ENCODE data around the gene XPO1. TPM values are rescaled to one million over a fixed set of nuclear protein-coding genes. Genes with fewer than 3 reads are reported as not detected.
A peak's percentile ranks its signal among the peaks of the same experiment; 100 is the strongest.
"Not testable (repeated sequence)": the region's sequence is repeated elsewhere in the genome, so short reads cannot be mapped to it uniquely, and the experiment has no call there.

The XPO1 gene
- total RNA-seq, 2 donors from 2014 or later, result 158 to 220 TPM

GRCh38 chr2:61450144-61450543, 88.0 kb downstream of the XPO1 start:
- DNase-seq (ENCODE audit: low spot score) (no peak), ATAC-seq (peak; percentile 61 to 73)
- no peaks in the 10 kb centered on the region for H3K36me3 Mint-ChIP-seq
- peak overlapping the region in 1 of 2 donors; percentile 65 for H3K27ac Mint-ChIP-seq
- peak overlapping the region; percentile 19 for H3K4me3 Mint-ChIP-seq
- H3K4me1 Mint-ChIP-seq (ENCODE audit: low read depth in 2 of 2), result peaks cover 15 to 22% of the 10 kb centered on the region in 2 donors
- no peaks in the 10 kb centered on the region for H3K9me3 Mint-ChIP-seq
- H3K27me3 Mint-ChIP-seq, result no peaks in the 10 kb centered on the region

- peak overlapping the region in 1 of 2 donors; percentile 65 for H3K27ac Mint-ChIP-seq
- H3K9me3 Mint-ChIP-seq, result no peaks in the 10 kb centered on the region
- H3K4me1 Mint-ChIP-seq (ENCODE audit: low read depth in 2 of 2), result peaks cover 27 to 35% of the 10 kb centered on the region in 2 donors
- DNase-seq (ENCODE audit: low spot score), result no peak
- H3K27me3 Mint-ChIP-seq, result no peaks in the 10 kb centered on the region
- H3K4me3 Mint-ChIP-seq, result no peak overlapping the region
- ATAC-seq, result no peak
- no peaks in the 10 kb centered on the region for H3K36me3 Mint-ChIP-seq
Observed at GRCh38 chr2:61448229-61448628, 89.9 kb downstream of the XPO1 start.

GRCh38 chr2:61446971-61447370, 91.2 kb downstream of the XPO1 start:
- DNase-seq (ENCODE audit: low spot score); H3K27me3 Mint-ChIP-seq; H3K4me3 Mint-ChIP-seq; H3K27ac Mint-ChIP-seq; H3K9me3 Mint-ChIP-seq; ATAC-seq; H3K36me3 Mint-ChIP-seq: not testable (repeated sequence)
- H3K4me1 Mint-ChIP-seq (ENCODE audit: low read depth in 2 of 2), result peaks cover 39 to 42% of the 10 kb centered on the region in 2 donors

- DNase-seq (ENCODE audit: low spot score) (no peak), ATAC-seq (peak in 1 of 2 donors; percentile 73)
- Mint-ChIP-seq H3K4me3 (peak overlapping the region; percentile 42), H3K4me1 (ENCODE audit: low read depth in 2 of 2) (peaks cover 44 to 45% of the 10 kb centered on the region in 2 donors), H3K9me3 (no peaks in the 10 kb centered on the region), H3K27ac (peak overlapping the region; percentile 24 to 50), H3K27me3 (no peaks in the 10 kb centered on the region), H3K36me3 (no peaks in the 10 kb centered on the region)
Observed at GRCh38 chr2:61443342-61444041, 94.7 kb downstream of the XPO1 start.

- peaks cover 65 to 77% of the 10 kb centered on the region in 2 donors for H3K4me1 Mint-ChIP-seq (ENCODE audit: low read depth in 2 of 2)
- DNase-seq (ENCODE audit: low spot score) (no peak), ATAC-seq (peak; percentile 32 to 60)
- peaks cover 4% of the 10 kb centered on the region for H3K36me3 Mint-ChIP-seq
- no peaks in the 10 kb centered on the region for H3K9me3 Mint-ChIP-seq
- peak overlapping the region in 1 of 2 donors; percentile 38 for H3K27ac Mint-ChIP-seq
- no peaks in the 10 kb centered on the region for H3K27me3 Mint-ChIP-seq
- no peak overlapping the region for H3K4me3 Mint-ChIP-seq
Observed at GRCh38 chr2:61439241-61440002, 98.7 kb downstream of the XPO1 start.

GRCh38 chr2:61438670-61439069, 99.5 kb downstream of the XPO1 start:
- Mint-ChIP-seq H3K27me3 (no peaks in the 10 kb centered on the region), H3K36me3 (peaks cover 4% of the 10 kb centered on the region), H3K27ac (peak overlapping the region in 1 of 2 donors; percentile 38), H3K9me3 (no peaks in the 10 kb centered on the region), H3K4me3 (no peak overlapping the region), H3K4me1 (ENCODE audit: low read depth in 2 of 2) (peaks cover 67 to 77% of the 10 kb centered on the region in 2 donors)
- ATAC-seq (no peak), DNase-seq (ENCODE audit: low spot score) (no peak)

GRCh38 chr2:61437170-61437569, 101.0 kb downstream of the XPO1 start:
- Mint-ChIP-seq H3K4me1 (ENCODE audit: low read depth in 2 of 2) (peaks cover 62 to 70% of the 10 kb centered on the region in 2 donors), H3K27ac (peak overlapping the region in 1 of 2 donors; percentile 17), H3K4me3 (peak overlapping the region; percentile 2), H3K36me3 (peaks cover 4% of the 10 kb centered on the region), H3K9me3 (no peaks in the 10 kb centered on the region), H3K27me3 (no peaks in the 10 kb centered on the region)
- DNase-seq (ENCODE audit: low spot score) (no peak), ATAC-seq (no peak)

GRCh38 chr2:61436092-61436491, 102.1 kb downstream of the XPO1 start:
- Mint-ChIP-seq H3K27me3 (no peaks in the 10 kb centered on the region), H3K27ac (peak overlapping the region; percentile 17 to 42), H3K9me3 (no peaks in the 10 kb centered on the region), H3K36me3 (peaks cover 4% of the 10 kb centered on the region), H3K4me3 (peak overlapping the region; percentile 61), H3K4me1 (ENCODE audit: low read depth in 2 of 2) (peaks cover 54 to 62% of the 10 kb centered on the region in 2 donors)
- ATAC-seq, result peak in 1 of 2 donors; percentile 70
- DNase-seq (ENCODE audit: low spot score), result no peak

- Mint-ChIP-seq H3K9me3 (no peaks in the 10 kb centered on the region), H3K4me1 (ENCODE audit: low read depth in 2 of 2) (peaks cover 57 to 67% of the 10 kb centered on the region in 2 donors), H3K27ac (no peak overlapping the region), H3K27me3 (no peaks in the 10 kb centered on the region), H3K4me3 (no peak overlapping the region), H3K36me3 (peaks cover 4% of the 10 kb centered on the region)
- DNase-seq (ENCODE audit: low spot score), result no peak
- no peak for ATAC-seq
Observed at GRCh38 chr2:61435291-61435690, 102.9 kb downstream of the XPO1 start.

GRCh38 chr2:61434314-61434713, 103.8 kb downstream of the XPO1 start:
- Mint-ChIP-seq H3K4me3 (no peak overlapping the region), H3K4me1 (ENCODE audit: low read depth in 2 of 2) (peaks cover 53 to 62% of the 10 kb centered on the region in 2 donors), H3K9me3 (no peaks in the 10 kb centered on the region), H3K27me3 (no peaks in the 10 kb centered on the region), H3K27ac (peak overlapping the region in 1 of 2 donors; percentile 59), H3K36me3 (peaks cover 4% of the 10 kb centered on the region)
- DNase-seq (ENCODE audit: low spot score) (no peak), ATAC-seq (peak; percentile 71 to 76)

- Mint-ChIP-seq H3K9me3 (no peaks in the 10 kb centered on the region), H3K27me3 (no peaks in the 10 kb centered on the region), H3K4me3 (no peak overlapping the region), H3K27ac (peak overlapping the region in 1 of 2 donors; percentile 59), H3K36me3 (peaks cover 4% of the 10 kb centered on the region), H3K4me1 (ENCODE audit: low read depth in 2 of 2) (peaks cover 48 to 57% of the 10 kb centered on the region in 2 donors)
- ATAC-seq, result no peak
- DNase-seq (ENCODE audit: low spot score), result no peak
Observed at GRCh38 chr2:61433606-61434005, 104.5 kb downstream of the XPO1 start.

GRCh38 chr2:61432990-61433389, 105.2 kb downstream of the XPO1 start:
- DNase-seq (ENCODE audit: low spot score) (no peak), ATAC-seq (no peak)
- H3K27me3 Mint-ChIP-seq, result no peaks in the 10 kb centered on the region
- H3K27ac Mint-ChIP-seq, result no peak overlapping the region
- peaks cover 4% of the 10 kb centered on the region for H3K36me3 Mint-ChIP-seq
- H3K4me1 Mint-ChIP-seq (ENCODE audit: low read depth in 2 of 2), result peaks cover 48 to 57% of the 10 kb centered on the region in 2 donors
- H3K4me3 Mint-ChIP-seq, result no peak overlapping the region
- no peaks in the 10 kb centered on the region for H3K9me3 Mint-ChIP-seq

GRCh38 chr2:61431345-61431744, 106.8 kb downstream of the XPO1 start:
- peaks cover 47 to 57% of the 10 kb centered on the region in 2 donors for H3K4me1 Mint-ChIP-seq (ENCODE audit: low read depth in 2 of 2)
- no peaks in the 10 kb centered on the region for H3K27me3 Mint-ChIP-seq
- no peak for ATAC-seq
- H3K36me3 Mint-ChIP-seq, result no peaks in the 10 kb centered on the region
- no peak overlapping the region for H3K27ac Mint-ChIP-seq
- DNase-seq (ENCODE audit: low spot score), result no peak
- H3K9me3 Mint-ChIP-seq, result no peaks in the 10 kb centered on the region
- H3K4me3 Mint-ChIP-seq, result no peak overlapping the region

All from natural killer cell treated with Interleukin-12 subunit alpha and Interleukin-12 subunit beta and Interleukin-15 and Interleukin-18, amount 100 ng/mL, for 72 hours (primary cell).